ENCODE measurements around the gene INPP1.

DNA sequence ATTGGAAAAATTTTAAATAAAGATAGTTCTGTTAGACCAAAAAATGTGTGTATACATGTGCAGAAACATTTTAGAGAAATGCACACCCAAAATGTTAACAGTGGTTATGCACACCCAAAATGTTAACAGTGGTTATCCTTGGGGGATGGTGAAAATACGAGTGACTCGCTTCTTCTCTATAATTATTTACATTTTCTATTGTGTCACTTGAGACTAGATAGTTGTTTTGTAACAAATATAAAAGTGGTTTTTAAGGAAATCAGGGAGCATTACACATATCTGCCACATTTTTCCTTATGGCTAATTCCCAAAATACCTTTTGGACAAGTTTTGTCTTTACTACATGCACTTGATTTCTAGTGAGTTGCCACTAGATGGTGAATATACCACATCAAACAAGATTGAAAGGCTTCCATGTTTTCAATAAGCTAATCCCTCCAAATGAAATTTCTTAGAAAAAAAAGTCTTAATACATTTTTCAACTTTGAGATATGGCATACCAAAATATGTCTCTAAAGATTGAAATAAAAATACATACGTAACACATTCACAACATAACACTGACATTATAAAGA is 14.7 kb upstream of the INPP1 start:
- TF ChIP-seq, protein P1, sequence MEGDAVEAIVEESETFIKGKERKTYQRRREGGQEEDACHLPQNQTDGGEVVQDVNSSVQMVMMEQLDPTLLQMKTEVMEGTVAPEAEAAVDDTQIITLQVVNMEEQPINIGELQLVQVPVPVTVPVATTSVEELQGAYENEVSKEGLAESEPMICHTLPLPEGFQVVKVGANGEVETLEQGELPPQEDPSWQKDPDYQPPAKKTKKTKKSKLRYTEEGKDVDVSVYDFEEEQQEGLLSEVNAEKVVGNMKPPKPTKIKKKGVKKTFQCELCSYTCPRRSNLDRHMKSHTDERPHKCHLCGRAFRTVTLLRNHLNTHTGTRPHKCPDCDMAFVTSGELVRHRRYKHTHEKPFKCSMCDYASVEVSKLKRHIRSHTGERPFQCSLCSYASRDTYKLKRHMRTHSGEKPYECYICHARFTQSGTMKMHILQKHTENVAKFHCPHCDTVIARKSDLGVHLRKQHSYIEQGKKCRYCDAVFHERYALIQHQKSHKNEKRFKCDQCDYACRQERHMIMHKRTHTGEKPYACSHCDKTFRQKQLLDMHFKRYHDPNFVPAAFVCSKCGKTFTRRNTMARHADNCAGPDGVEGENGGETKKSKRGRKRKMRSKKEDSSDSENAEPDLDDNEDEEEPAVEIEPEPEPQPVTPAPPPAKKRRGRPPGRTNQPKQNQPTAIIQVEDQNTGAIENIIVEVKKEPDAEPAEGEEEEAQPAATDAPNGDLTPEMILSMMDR (IDR thresholded peaks at IDR 0.05; ENCODE audit: low read length), result no peak
- TF ChIP-seq EZH2 (IDR thresholded peaks at IDR 0.05; ENCODE audit: borderline replicate concordance, low read length), result no peak

Data from OCI-LY1 (cell line).